ENCODE measurements around the gene DEK.

GRCh38 chr6:18309046-18309445 is 44.7 kb upstream of the DEK start:
- TF ChIP-seq CTCF (conservative IDR thresholded peaks at IDR 0.05) (no peak), EZH2 (IDR thresholded peaks at IDR 0.05; ENCODE audit: low read depth) (no peak)

Data from PC-9 (cell line).